ENCODE data around the gene ATG101.
A peak's percentile ranks its signal among the peaks of the same experiment; 100 is the strongest.

Gene ATG101

GRCh38 chr12:52069327-52070184 is at the start of gene ATG101:
TSS of gene ATG101 (plus strand) at chr12:52069978. CDS start at chr12:52073651, 3,673 bp downstream.
- FAIRE-seq, result no peak

DNA sequence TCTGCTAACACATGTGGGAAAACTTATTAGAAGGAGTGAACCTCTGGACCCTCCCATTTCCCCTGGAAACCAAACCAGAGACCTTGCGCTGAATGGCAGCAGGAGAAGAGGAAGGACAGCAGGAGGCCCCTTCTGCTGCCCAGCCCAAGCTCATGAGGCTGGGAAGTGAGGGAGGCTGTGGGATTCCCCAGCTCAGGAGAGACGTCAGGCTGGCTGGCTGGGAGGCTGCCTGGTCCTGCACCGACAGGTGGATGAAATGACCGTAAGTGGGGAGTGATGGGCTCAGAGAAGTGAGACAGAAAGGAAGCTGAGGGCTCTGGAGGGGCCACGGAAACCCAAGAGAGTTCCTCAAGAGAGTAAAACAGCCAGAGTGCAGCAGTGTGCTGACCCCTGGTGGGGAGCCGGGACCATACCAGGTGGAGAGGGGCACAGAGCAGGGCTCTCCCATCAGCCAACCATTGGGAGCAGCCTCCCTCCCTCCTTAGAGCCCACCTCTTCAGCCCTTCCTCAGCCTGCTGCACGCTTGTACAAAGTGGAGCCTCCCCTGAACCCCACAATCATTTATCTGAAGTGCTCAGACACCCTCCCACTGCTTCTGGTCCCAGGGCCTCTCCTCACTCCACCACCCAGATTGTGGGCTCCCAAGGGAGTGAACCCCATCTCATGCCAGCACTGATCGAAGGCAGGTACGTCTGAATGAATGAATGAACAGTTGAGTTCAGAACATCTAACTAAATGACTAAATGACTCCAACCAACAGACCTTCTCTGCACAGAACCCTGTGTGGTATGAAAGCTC is 49.0 kb upstream of the ATG101 start:
- FAIRE-seq, result no peak

GRCh38 chr12:52022841-52023181 is 47.0 kb upstream of the ATG101 start:
- no peak for FAIRE-seq

GRCh38 chr12:52023182-52023975 is 46.4 kb upstream of the ATG101 start:
- no peak for FAIRE-seq

- FAIRE-seq, result no peak
Observed at GRCh38 chr12:52023976-52024688, 45.6 kb upstream of the ATG101 start.

DNA sequence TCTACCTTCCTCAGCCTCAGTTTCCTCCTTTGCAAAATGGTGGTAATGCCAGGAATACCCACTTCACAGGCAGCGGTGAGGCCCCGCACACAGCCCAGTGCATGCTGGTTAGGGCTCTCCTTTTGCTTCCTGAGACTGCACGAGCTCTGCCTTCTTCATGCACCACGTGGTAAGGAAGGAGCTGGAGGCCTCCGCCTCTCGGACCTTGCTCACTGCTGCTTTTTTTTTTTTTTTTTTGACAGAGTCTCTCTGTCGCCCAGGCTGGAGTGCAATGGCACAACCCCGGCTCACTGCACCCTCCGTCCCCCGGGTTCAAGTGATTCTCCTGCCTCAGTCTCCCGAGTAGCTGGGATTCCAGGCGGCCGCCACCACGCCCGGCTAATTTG is 44.9 kb upstream of the ATG101 start:
- no peak for FAIRE-seq

DNA sequence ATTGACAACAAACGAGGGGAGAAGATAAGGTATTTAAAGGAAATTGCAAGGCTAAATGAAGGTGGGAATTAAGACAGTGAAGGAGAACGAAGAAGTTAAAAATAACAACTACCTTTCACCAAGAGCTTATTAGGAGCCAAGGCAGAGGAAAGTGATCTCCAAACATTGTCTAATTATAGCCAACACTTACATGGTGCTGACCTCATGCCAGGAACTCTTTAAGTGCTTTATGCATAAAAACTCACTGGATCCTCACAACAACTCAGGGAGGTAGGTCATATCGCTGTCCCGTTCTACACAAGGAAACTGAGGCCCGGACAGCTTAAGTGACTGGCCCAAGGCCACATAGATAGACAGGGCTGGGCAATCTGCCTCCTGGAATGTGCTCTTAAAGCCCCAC is 43.5 kb upstream of the ATG101 start:
- no peak for FAIRE-seq

DNA sequence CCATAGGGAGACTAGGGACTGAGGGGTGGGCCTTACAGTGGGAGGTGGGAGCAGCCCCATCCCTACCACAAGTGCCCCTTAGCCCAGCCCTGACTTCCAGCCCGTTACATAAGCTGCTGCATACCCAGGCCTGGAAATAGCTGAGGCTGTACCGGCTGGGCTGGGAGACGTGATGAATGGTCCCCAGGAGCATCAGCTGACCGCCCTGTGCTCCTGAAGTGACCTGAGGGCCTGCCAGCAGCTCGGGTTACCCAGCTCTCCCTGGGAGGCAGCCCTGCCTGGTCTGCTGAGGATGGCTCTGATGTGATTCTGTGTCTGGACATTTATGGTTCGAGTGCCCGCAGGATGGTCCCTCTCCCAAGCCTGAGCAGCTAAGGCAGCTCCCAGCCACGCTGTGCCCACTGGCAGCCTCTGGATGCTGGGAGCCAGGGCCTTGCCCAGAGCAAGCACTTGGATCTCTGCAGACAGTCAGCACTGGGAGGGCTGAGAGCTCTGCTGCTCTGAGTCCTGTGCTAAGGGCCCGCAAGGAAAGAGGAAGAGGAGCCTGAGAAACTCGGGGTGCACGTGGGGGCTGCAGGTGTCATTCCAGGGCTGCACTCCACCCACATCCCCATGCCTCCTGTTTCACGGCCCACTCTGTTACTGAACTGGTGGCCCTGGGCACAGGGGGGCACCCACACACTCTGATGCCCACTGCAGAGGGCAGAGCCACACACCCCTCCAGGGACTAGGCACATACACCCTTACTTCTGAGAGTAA is 42.5 kb upstream of the ATG101 start:
- FAIRE-seq, result no peak

- FAIRE-seq, result no peak
Observed at GRCh38 chr12:52029685-52030084, 40.1 kb upstream of the ATG101 start.

GRCh38 chr12:52032446-52032803 is 37.4 kb upstream of the ATG101 start:
- no peak for FAIRE-seq

DNA sequence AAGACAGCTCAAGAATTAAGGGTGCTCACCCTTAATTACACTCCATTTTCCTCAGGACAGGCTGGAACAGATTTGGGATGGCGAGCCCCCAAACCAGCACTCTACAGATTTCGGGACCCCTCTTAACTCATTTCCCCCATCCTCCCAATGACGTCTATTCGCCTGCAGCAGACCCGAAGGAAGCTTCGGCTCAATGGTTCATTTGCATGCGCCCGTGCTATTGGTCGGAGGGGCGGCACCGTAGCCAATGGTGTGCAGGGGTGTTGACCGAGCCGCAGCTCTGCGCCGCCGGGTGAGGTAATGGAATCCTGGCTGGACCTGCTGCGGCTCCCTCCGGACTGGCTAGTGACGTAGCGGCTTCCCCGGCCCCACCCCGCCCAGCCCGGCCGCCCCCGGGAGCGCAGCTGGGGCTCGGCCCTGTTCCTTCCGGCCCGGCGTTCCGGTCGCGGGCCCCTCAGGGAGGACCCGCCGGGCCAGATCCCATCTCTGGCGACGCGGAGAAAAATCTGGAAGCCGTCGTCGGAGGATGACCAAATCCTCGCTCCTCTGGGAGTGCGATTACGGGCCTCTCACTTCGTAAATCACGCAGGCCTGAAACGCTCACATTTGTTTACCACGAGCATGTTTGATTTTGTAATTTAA is 36.9 kb upstream of the ATG101 start:
- peak; percentile 59 for FAIRE-seq

GRCh38 chr12:52033446-52034140 is 36.2 kb upstream of the ATG101 start:
- no peak for FAIRE-seq

DNA sequence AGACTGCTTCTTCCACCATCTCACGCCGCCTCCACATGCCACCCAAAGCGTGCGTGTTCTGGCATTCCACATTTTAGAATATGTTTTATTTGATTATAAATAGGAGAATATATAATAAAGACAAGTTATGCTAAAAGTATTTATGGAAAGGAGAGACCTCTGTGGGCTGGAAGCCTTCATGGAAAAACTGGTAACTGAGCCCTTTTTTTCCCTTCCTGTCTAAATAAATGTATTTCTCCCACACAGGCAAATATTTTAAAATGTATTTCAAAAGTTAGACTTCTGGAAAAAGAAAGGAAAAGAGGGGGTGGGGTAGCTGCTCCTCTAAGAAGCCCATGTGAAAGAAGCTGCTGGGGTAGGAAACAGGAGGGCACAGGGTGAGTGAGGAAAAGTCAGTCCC is 34.6 kb upstream of the ATG101 start:
- no peak for FAIRE-seq

DNA sequence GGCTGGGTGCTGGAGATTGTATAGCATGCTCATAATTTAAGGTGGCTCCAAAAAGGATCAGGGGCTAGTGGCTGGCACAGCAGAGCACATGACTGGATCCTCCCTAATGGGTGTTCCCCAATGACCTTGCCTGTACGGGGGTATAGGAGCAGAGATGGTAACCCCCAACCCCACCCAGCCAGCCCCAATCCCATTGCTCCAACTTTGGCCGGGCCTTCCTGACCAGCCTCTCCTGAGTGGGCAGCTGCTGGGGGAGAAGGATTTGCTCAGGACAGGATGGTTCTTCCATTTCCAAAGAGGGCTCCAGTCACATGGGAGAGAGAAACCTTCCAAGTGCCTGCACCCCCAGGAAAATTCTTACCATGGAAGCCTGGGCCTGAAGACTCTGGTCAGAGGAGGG is 33.9 kb upstream of the ATG101 start:
- FAIRE-seq, result no peak

GRCh38 chr12:52036587-52037171 is 33.1 kb upstream of the ATG101 start:
- FAIRE-seq, result no peak

GRCh38 chr12:52037248-52037861 is 32.4 kb upstream of the ATG101 start:
- FAIRE-seq, result no peak

DNA sequence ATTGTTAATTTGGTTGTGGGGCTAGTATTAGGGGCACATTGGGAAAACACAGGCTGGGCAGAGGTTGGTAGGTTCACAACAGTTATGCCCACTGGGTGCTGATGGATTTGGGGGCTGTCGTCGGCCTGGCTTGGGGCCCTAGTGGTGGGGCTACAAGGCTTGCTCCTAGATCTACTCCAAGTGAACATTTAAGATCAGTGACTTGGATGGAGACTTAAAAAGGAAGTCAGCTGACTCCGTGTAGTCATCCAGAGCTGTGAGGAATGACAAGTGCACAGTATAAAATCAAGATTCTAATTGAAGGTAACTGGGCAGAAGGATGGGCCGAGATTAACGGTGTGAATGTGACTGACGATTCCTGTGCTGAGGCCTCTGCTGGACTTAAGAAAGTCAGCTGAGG is 31.3 kb upstream of the ATG101 start:
- no peak for FAIRE-seq

DNA sequence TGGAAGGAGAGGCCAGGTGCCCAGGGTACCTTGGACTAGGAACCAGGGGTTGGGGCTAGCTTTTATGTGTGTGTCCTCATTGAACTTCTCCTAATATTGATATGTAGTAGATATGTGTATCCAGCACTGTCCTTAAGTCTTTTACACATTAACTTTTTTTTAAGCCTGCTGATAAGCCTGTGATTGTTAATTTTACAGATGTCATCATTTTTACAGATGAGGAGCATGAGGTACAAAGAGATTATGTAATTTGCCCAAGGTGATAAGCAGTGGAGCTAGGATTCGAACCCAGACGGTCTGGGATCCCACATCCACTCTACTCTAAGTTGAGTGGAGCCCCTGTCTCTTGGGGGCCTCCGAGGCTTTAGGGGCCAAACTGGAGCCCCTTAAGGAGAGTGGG is 28.7 kb upstream of the ATG101 start:
- no peak for FAIRE-seq

DNA sequence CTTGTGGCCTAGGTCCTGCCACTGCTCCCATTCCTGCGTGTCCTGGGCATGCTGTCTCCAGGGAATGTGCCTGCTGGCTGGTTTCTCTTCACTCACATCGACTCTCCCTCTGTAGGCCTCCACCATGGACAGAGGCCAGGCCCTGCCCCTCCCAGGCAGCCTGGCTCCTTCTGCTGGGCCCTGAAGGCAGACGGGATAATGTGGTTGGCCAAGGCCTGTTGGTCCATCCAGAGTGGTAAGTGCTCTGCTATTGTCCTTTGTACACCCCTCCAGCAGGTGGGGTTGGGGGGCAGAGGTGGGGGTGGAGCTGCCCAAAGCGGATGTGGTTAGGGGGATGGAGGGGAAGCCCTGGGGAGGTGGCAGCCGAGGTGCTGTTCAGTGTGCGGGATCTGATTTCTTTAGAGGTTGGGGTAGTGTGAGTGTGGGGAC is 28.1 kb upstream of the ATG101 start:
- FAIRE-seq, result no peak
